ENCODE measurements around the gene ATP2B3. TPM values are rescaled to one million over a fixed set of nuclear protein-coding genes. Genes with fewer than 3 reads are reported as not detected.

ATP2B3 gene
- total RNA-seq, 3 donors from 2014 or later (not counting 1 experiment from before 2014, with no cell fraction given), result not detected

DNA sequence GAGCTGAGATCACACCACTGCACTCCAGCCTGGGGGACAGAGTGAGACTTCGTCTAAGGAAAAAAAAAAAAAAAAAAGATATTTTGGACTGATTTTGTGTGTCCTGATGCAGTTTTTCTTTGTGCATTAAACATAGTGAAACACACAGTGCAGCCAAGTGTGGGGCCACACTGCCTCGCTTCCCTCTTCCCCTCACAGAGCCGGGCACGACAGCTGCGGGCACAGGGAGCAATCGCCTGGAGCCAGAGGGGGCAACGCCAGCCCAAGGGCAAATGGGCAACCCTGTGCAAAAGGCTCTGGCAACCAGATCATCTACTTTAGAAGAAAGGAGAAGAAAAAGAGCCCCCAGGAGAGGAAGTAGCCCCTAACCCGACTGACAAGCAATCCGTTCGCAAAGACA, 95.0 kb downstream of the ATP2B3 start:
- Histone ChIP-seq H3K36me3 (ENCODE audit: control insufficient read depth, insufficient read depth, low read length) (no peaks in the 10 kb centered on the region), H3K9me3 (ENCODE audit: control insufficient read depth, insufficient read depth, low read length) (no peaks in the 10 kb centered on the region), H3K27ac (ENCODE audit: low read length) (no peak overlapping the region), H3K4me1 (ENCODE audit: control insufficient read depth, insufficient read depth, low read length) (peaks cover 11% of the 10 kb centered on the region), H3K4me3 (ENCODE audit: low read length) (no peak overlapping the region), H3K27me3 (ENCODE audit: control insufficient read depth, insufficient read depth, low read length) (no peaks in the 10 kb centered on the region)
- no peak overlapping the region for H3K4me3 Mint-ChIP-seq
- no peaks in the 10 kb centered on the region for H3K36me3 Mint-ChIP-seq
- intact Hi-C loops (cut with micrococcal nuclease), result loop anchor here (5.0 kb wide), 1 partner anchor 50 kb away; no protein-coding TSS in a partner anchor
- no peak for ATAC-seq
- peaks cover 0 to 4% of the 10 kb centered on the region in 2 donors for H3K4me1 Mint-ChIP-seq
- no peak for DNase-seq
- peaks cover 13 to 27% of the 10 kb centered on the region in 2 donors for H3K27me3 Mint-ChIP-seq (ENCODE audit: low read depth in 2 of 2)
- TF ChIP-seq, protein P1, sequence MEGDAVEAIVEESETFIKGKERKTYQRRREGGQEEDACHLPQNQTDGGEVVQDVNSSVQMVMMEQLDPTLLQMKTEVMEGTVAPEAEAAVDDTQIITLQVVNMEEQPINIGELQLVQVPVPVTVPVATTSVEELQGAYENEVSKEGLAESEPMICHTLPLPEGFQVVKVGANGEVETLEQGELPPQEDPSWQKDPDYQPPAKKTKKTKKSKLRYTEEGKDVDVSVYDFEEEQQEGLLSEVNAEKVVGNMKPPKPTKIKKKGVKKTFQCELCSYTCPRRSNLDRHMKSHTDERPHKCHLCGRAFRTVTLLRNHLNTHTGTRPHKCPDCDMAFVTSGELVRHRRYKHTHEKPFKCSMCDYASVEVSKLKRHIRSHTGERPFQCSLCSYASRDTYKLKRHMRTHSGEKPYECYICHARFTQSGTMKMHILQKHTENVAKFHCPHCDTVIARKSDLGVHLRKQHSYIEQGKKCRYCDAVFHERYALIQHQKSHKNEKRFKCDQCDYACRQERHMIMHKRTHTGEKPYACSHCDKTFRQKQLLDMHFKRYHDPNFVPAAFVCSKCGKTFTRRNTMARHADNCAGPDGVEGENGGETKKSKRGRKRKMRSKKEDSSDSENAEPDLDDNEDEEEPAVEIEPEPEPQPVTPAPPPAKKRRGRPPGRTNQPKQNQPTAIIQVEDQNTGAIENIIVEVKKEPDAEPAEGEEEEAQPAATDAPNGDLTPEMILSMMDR (IDR thresholded peaks at IDR 0.05), result no peak
- no peak overlapping the region for H3K27ac Mint-ChIP-seq
- H3K9me3 Mint-ChIP-seq, result no peaks in the 10 kb centered on the region
- WGBS (ENCODE audit: insufficient coverage), result 92% methylated on average over 9 of the region's 10 CpGs

DNA sequence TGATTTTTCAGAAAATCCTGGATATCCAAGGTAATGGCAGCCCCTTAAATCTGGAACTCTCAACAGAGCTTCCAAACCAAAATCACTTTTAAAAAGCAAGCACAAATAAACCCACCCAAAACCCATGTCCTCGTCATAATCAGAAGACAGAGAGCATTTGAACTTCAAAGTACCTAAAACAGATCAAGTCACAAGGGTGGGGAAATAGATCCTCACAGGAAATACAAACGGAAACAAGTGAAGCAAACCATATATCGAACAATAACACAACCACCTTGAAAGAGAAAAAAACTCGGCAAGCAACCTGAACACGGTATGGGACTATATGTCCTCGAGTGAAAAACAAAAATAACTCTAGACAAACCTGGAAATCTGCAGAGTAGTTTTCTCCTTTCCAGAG, 97.4 kb downstream of the ATP2B3 start:
- no peak for ATAC-seq
- TF ChIP-seq, protein P1 (IDR thresholded peaks at IDR 0.05), result no peak
- H3K4me3 ChIP-seq (ENCODE audit: low read length), result no peak overlapping the region
- H3K27me3 ChIP-seq (ENCODE audit: control insufficient read depth, insufficient read depth, low read length), result no peaks in the 10 kb centered on the region
- DNase-seq, result peak in 1 of 2 donors; percentile 26
- H3K27ac Mint-ChIP-seq, result no peak overlapping the region
- H3K4me1 ChIP-seq (ENCODE audit: control insufficient read depth, insufficient read depth, low read length), result peaks cover 6% of the 10 kb centered on the region
- H3K9me3 Mint-ChIP-seq, result no peaks in the 10 kb centered on the region
- no peaks in the 10 kb centered on the region for H3K36me3 ChIP-seq (ENCODE audit: control insufficient read depth, insufficient read depth, low read length)
- no peak overlapping the region for H3K4me3 Mint-ChIP-seq
- 59% methylated on average over 3 of the region's 6 CpGs for WGBS (ENCODE audit: insufficient coverage)
- H3K9me3 ChIP-seq (ENCODE audit: control insufficient read depth, insufficient read depth, low read length), result no peaks in the 10 kb centered on the region
- H3K36me3 Mint-ChIP-seq, result no peaks in the 10 kb centered on the region
- peaks cover 19 to 36% of the 10 kb centered on the region in 2 donors for H3K27me3 Mint-ChIP-seq (ENCODE audit: low read depth in 2 of 2)
- intact Hi-C loops (cut with micrococcal nuclease), result loop anchor here (5.0 kb wide), 1 partner anchor 47 kb away; no protein-coding TSS in a partner anchor
- no peak overlapping the region for H3K27ac ChIP-seq (ENCODE audit: low read length)
- H3K4me1 Mint-ChIP-seq, result no peaks in the 10 kb centered on the region

DNA sequence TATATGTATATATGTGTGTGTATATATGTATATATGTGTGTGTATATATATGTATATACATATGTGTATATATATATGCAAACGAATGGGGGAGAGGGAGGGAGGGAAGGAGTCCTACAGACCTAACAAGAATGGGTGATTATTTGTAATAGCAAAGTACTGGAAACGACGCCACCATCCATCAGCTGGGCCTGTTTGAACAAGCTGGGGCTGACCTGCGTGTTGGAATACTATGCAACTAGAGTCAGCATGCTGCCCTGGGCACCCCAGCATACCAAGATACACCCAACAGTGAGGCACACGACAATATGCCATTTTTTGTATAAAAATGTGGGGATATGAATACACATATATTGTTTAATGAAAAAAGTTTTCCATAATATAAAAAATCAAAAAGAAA, 103.1 kb downstream of the ATP2B3 start:
- H3K27me3 ChIP-seq (ENCODE audit: control insufficient read depth, insufficient read depth, low read length), result no peaks in the 10 kb centered on the region
- no peaks in the 10 kb centered on the region for H3K4me1 ChIP-seq (ENCODE audit: control insufficient read depth, insufficient read depth, low read length)
- H3K4me1 Mint-ChIP-seq, result no peaks in the 10 kb centered on the region
- H3K36me3 ChIP-seq (ENCODE audit: control insufficient read depth, insufficient read depth, low read length), result no peaks in the 10 kb centered on the region
- WGBS (ENCODE audit: insufficient coverage), result 93% methylated on average over 3 of the region's 5 CpGs
- TF ChIP-seq, protein P1 (IDR thresholded peaks at IDR 0.05), result no peak
- peaks cover 6 to 33% of the 10 kb centered on the region in 2 donors for H3K27me3 Mint-ChIP-seq (ENCODE audit: low read depth in 2 of 2)
- no peak overlapping the region for H3K4me3 Mint-ChIP-seq
- DNase-seq (no peak), ATAC-seq (no peak)
- H3K4me3 ChIP-seq (ENCODE audit: low read length), result no peak overlapping the region
- intact Hi-C loops (cut with micrococcal nuclease), result no loop called here
- H3K9me3 Mint-ChIP-seq, result no peaks in the 10 kb centered on the region
- no peak overlapping the region for H3K27ac ChIP-seq (ENCODE audit: low read length)
- H3K9me3 ChIP-seq (ENCODE audit: control insufficient read depth, insufficient read depth, low read length), result no peaks in the 10 kb centered on the region
- no peak overlapping the region for H3K27ac Mint-ChIP-seq
- H3K36me3 Mint-ChIP-seq, result no peaks in the 10 kb centered on the region

DNA sequence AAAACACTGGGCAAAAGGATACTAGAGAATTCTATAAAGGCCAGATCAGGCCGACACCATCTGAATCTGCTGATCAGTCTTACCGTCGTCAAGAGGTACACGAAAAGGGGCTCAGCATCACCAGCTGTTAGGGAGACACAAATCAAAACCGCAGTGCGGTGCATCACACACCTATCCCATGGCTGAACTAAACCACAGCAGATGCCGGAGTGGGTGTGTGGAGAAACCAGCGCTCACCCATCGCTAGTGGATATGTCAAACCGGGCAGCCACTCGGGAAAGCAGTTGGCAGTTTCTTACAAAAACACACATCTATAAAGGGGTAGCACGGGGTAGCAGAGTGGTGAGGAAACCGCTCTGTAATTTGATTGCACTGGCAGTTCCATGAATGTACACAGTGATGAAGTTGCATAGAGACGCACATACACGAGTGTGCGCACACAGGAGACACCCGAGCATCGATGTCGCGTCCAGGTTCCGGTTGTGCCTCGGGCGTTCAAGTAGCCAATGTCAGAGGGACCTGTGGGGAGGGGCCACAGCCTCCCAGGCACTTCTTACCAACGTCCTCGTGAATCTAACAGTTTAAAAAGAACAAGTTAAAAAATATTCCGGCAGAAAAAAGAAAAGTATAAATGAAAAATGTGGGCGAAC, 104.6 kb downstream of the ATP2B3 start:
- H3K4me3 ChIP-seq (ENCODE audit: low read length), result no peak overlapping the region
- H3K27me3 ChIP-seq (ENCODE audit: control insufficient read depth, insufficient read depth, low read length), result no peaks in the 10 kb centered on the region
- no peaks in the 10 kb centered on the region for H3K9me3 ChIP-seq (ENCODE audit: control insufficient read depth, insufficient read depth, low read length)
- H3K36me3 Mint-ChIP-seq, result no peaks in the 10 kb centered on the region
- no peaks in the 10 kb centered on the region for H3K36me3 ChIP-seq (ENCODE audit: control insufficient read depth, insufficient read depth, low read length)
- ATAC-seq (no peak), DNase-seq (no peak)
- H3K27me3 Mint-ChIP-seq (ENCODE audit: low read depth in 2 of 2), result peaks cover 6 to 26% of the 10 kb centered on the region in 2 donors
- no peak overlapping the region for H3K27ac ChIP-seq (ENCODE audit: low read length)
- H3K4me3 Mint-ChIP-seq, result no peak overlapping the region
- no peak overlapping the region for H3K27ac Mint-ChIP-seq
- no peaks in the 10 kb centered on the region for H3K9me3 Mint-ChIP-seq
- H3K4me1 ChIP-seq (ENCODE audit: control insufficient read depth, insufficient read depth, low read length), result no peaks in the 10 kb centered on the region
- intact Hi-C loops (cut with micrococcal nuclease), result no loop called here
- 91% methylated on average over 22 of the region's 27 CpGs for WGBS (ENCODE audit: insufficient coverage)
- no peaks in the 10 kb centered on the region for H3K4me1 Mint-ChIP-seq
- TF ChIP-seq, protein P1 (IDR thresholded peaks at IDR 0.05), result no peak

Measured in natural killer cell (primary cell).